ENCODE data around the gene MRPL12.

DNA sequence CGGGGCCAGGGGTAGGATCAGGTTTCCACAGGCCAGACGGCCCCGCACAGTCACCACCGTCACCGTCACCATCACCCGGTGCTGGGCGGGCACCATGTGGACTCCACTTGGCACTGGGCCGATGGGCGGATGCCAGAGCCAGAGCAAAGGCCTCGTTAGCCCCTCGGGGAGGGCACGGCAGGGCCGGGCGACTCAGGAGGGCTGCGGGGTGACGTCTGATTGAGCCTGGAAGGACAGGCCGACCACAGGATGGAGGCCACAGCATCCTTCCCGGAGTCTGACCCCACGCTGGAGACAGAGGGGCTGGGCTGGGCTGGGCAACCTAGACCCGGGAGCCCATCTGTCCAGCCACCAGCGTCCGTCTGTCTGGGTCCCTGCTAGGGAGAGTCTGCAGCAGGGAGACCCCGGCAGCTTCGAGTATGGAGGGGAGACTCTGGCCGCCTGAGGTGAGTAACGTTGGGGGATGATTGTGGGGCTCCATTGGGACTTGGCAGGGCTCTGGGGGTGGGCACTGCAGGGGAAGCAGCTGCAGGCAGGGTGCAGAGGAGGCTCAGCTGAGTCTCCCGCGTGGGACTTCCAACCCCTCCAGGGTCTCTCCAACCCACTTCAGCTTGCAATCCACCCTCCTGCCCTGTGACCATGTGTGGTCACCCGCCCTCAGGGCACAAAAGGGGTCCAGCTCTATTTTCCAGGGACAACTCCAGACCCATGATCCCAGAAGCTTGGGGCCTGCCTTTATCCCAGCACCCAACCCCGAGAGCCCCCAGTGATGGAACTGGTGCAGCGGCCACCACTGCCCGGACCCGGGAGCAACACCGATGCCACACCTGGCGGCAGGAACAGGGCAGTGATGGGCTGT lies 31.5 kb downstream of the MRPL12 start:
- TF ChIP-seq, protein P1, sequence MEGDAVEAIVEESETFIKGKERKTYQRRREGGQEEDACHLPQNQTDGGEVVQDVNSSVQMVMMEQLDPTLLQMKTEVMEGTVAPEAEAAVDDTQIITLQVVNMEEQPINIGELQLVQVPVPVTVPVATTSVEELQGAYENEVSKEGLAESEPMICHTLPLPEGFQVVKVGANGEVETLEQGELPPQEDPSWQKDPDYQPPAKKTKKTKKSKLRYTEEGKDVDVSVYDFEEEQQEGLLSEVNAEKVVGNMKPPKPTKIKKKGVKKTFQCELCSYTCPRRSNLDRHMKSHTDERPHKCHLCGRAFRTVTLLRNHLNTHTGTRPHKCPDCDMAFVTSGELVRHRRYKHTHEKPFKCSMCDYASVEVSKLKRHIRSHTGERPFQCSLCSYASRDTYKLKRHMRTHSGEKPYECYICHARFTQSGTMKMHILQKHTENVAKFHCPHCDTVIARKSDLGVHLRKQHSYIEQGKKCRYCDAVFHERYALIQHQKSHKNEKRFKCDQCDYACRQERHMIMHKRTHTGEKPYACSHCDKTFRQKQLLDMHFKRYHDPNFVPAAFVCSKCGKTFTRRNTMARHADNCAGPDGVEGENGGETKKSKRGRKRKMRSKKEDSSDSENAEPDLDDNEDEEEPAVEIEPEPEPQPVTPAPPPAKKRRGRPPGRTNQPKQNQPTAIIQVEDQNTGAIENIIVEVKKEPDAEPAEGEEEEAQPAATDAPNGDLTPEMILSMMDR (IDR thresholded peaks at IDR 0.05 in 2 of 3, conservative IDR thresholded peaks at IDR 0.05 in 1 of 3; ENCODE audit: borderline replicate concordance in 1 of 3, insufficient read depth in 1 of 3, low read depth in 2 of 3, low read length in 2 of 3) = no peak
- no peak for TF ChIP-seq EZH2 (IDR thresholded peaks at IDR 0.05)

All from HCT116 (cell line).